Aorta (tissue), 5 donors: ENCODE results near the gene CHN2. TPM values are rescaled to one million over a fixed set of nuclear protein-coding genes. Genes with fewer than 3 reads are reported as not detected.
A peak's percentile ranks its signal among the peaks of the same experiment; 100 is the strongest.

Experiments
- ATAC-seq: fragments of 200-7000 bp; cut with Tn5 transposase; one replicate; pipeline ENCODE4 v1.9.1; 2022; ENCODE audit warnings: moderate library complexity; ENCODE audit not compliant: low FRiP score
- DNase-seq, 2 donors: peaks; one replicate each; pipeline ENCODE4 v3.0.0-alpha.2; 2020
- H3K27ac ChIP-seq, 2 donors: one replicate each; pipeline ENCODE4 v1.5.1; 2013; ENCODE audit warnings: low read length in 2 of 2, mild to moderate bottlenecking in 2 of 2, moderate library complexity in 2 of 2, control low read depth in 1 of 2, inconsistent platforms in 1 of 2, low read depth in 1 of 2
- H3K27me3 ChIP-seq, 2 donors: one replicate each; pipeline ENCODE4 v1.6.1; 2013; ENCODE audit warnings: control low read depth in 1 of 2, low read length in 1 of 2, mild to moderate bottlenecking in 1 of 2, moderate library complexity in 1 of 2; ENCODE audit not compliant: insufficient read depth in 2 of 2, control insufficient read depth in 1 of 2
- H3K36me3 ChIP-seq, 2 donors: one replicate each; pipeline ENCODE4 v1.6.1; 2013; ENCODE audit warnings: control low read depth in 1 of 2, low read length in 1 of 2, mild to moderate bottlenecking in 1 of 2; ENCODE audit not compliant: insufficient read depth in 2 of 2, control insufficient read depth in 1 of 2
- H3K4me1 ChIP-seq, 2 donors: one replicate each; pipeline ENCODE4 v1.6.1; 2013; ENCODE audit warnings: low read length in 2 of 2, control low read depth in 1 of 2, mild to moderate bottlenecking in 1 of 2, moderate library complexity in 1 of 2; ENCODE audit not compliant: insufficient read depth in 2 of 2, control insufficient read depth in 1 of 2
- H3K4me3 ChIP-seq, 2 donors: one replicate each; pipeline ENCODE4 v1.5.1; 2013; ENCODE audit warnings: low read length in 2 of 2, control low read depth in 1 of 2, mild to moderate bottlenecking in 1 of 2
- H3K9me3 ChIP-seq: one replicate; pipeline ENCODE4 v1.6.1; 2013; ENCODE audit warnings: mild to moderate bottlenecking, low read length; ENCODE audit not compliant: control insufficient read depth
- WGBS, 2 donors: extraction: QIAGEN DNeasy Blood & Tissue Kit; methylation state at CpG; one replicate each; pipeline ENCODE4 v1.1.7; 2013; 5-methylcytosine and 5-hydroxymethylcytosine counted together
- intact Hi-C, 2 donors: fragments of 100-400 bp; cut with DNase I; formaldehyde crosslinking; loops; one replicate each; pipeline versions ENCODE4 v1.14.2 to v1.15.0; 2022
- polyA plus RNA-seq, 2 donors: library from polyadenylated mRNA; stranded (reverse); fragments of 200-250 nt; gene quantifications; one replicate each; pipeline ENCODE4 v1.2.3, GENCODE V29; 2013
- total RNA-seq, 2 donors: library from RNA; stranded (reverse); fragmentation: NEBNext Ultra II Directional; extraction: Animal tissue kit (Norgen Biotek cat#: 25700); gene quantifications; one replicate each; pipeline ENCODE4 v1.2.1, GENCODE V29; 2021
- donor health status: healthy with polysubstance abuse.
- donor health status: Bipolar disorder and iron deficiency.
- donor health status: DM: no; HTN: no; CAD: no.
- donor health status: DM: no; HTN: no; CAD: no.
- donor health status: DM: yes; HTN: yes; CAD: no.

Gene CHN2
- total and polyA plus RNA-seq, 4 donors = 0.61 to 23.2 (median 14.8) TPM

DNA sequence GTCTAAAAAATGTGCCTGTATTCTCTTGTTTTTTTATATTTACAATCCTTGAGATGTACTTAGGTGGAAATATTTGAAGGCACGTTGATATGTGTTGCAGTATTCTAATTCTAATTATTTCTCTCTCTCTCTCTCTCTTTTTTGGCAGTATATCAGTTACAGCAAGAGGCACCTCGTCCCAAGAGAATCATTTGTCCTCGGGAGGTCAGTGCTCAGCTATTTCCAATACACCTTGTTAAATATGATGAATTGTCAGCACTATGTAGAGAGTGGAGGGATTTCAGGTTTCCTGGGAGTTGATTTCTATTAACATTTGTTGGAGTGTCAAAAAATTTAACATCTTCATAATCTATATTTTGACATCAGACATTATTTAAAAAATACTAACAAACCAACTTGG lies 173.2 kb downstream of the CHN2 start:
- DNase-seq (no peak), ATAC-seq (no peak)
- H3K4me1 ChIP-seq = peaks cover 2 to 5% of the 10 kb centered on the region in 2 donors
- no peak overlapping the region for H3K27ac ChIP-seq
- H3K9me3 ChIP-seq = no peaks in the 10 kb centered on the region
- no peaks in the 10 kb centered on the region for H3K27me3 ChIP-seq
- no peaks in the 10 kb centered on the region for H3K36me3 ChIP-seq
- H3K4me3 ChIP-seq = no peak overlapping the region
- intact Hi-C loops = no loop called here
- WGBS, 2 donors = 88 to 89% methylated on average over 3 of the region's 3 CpGs

DNA sequence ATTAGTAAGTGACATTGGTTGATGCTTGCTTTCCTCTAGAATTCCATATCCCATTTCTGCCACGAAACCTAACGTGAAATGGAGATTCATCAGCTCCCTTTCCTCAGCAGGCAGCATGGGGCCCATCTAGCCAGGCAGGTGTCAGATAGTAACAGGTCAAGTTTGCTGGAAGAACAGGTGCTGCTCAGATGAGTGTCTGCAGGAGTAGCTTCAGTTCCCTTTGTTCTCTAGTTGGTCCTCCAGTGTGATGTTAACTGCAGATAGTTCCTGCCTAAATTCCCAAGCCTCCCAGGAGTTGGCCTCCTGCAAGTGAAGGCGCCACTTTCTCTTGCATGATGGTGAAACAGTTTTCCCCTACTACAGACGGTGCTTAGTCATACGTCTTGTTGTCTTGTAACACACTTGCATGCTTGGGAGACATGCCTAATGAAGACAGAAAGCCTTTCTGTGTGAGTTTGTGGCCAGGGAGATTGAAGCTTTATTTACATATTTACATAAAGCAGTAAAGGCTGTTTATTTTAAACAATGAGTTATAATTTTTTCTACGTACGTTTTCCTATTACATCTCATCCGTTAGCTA lies 175.4 kb downstream of the CHN2 start:
- no peak for DNase-seq
- Histone ChIP-seq H3K4me3 (no peak overlapping the region), H3K36me3 (no peaks in the 10 kb centered on the region), H3K4me1 (peaks cover 2 to 5% of the 10 kb centered on the region in 2 donors), H3K27ac (no peak overlapping the region), H3K27me3 (no peaks in the 10 kb centered on the region), H3K9me3 (no peaks in the 10 kb centered on the region)
- no peak for ATAC-seq
- intact Hi-C loops = no loop called here
- 89 to 92% methylated on average over 8 of the region's 8 CpGs for WGBS, 2 donors

- ATAC-seq (peak; percentile 79), DNase-seq (no peak)
- H3K9me3 ChIP-seq = no peaks in the 10 kb centered on the region
- 30 to 38% methylated on average over 6 of the region's 6 CpGs for WGBS, 2 donors
- peaks cover 3 to 5% of the 10 kb centered on the region in 2 donors for H3K4me1 ChIP-seq
- no peak overlapping the region for H3K4me3 ChIP-seq
- no peak overlapping the region for H3K27ac ChIP-seq
- H3K27me3 ChIP-seq = no peaks in the 10 kb centered on the region
- H3K36me3 ChIP-seq = no peaks in the 10 kb centered on the region
- intact Hi-C loops = no loop called here
These were observed 176.1 kb downstream of the CHN2 start for GRCh38 chr7:29370531-29371314.

DNA sequence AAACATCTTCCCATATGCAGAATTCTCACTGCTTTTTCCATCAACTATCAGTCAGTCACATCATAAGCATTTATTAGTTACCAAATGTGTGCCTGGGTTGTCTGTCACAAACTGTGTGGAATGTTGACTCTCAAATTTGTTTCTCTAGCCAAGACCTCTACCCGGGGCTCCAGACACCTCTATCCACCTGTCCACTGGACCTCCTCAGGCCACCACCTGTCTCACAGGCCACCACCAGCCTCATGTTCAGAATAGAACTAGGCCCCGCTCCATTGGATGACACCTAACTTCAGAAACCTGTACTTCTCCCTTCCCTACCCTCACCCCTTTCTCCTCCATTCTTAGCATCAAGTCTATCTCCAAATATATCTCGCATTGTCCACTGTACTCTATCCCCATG lies 176.9 kb downstream of the CHN2 start:
- DNase-seq = no peak
- no peak for ATAC-seq
- peaks cover 5% of the 10 kb centered on the region in 2 donors for H3K4me1 ChIP-seq
- intact Hi-C loops = no loop called here
- H3K36me3 ChIP-seq = no peaks in the 10 kb centered on the region
- H3K27me3 ChIP-seq = no peaks in the 10 kb centered on the region
- no peak overlapping the region for H3K4me3 ChIP-seq
- 97 to 100% methylated on average over 3 of the region's 3 CpGs for WGBS, 2 donors
- no peaks in the 10 kb centered on the region for H3K9me3 ChIP-seq
- H3K27ac ChIP-seq = no peak overlapping the region

- Histone ChIP-seq H3K27ac (no peak overlapping the region), H3K36me3 (no peaks in the 10 kb centered on the region), H3K27me3 (no peaks in the 10 kb centered on the region), H3K4me1 (peaks cover 5% of the 10 kb centered on the region in 2 donors), H3K4me3 (no peak overlapping the region), H3K9me3 (no peaks in the 10 kb centered on the region)
- no peak for DNase-seq
- intact Hi-C loops = no loop called here
- 49 to 52% methylated on average over 3 of the region's 3 CpGs for WGBS, 2 donors
- ATAC-seq = no peak
These were observed 177.9 kb downstream of the CHN2 start for GRCh38 chr7:29372351-29373090.

DNA sequence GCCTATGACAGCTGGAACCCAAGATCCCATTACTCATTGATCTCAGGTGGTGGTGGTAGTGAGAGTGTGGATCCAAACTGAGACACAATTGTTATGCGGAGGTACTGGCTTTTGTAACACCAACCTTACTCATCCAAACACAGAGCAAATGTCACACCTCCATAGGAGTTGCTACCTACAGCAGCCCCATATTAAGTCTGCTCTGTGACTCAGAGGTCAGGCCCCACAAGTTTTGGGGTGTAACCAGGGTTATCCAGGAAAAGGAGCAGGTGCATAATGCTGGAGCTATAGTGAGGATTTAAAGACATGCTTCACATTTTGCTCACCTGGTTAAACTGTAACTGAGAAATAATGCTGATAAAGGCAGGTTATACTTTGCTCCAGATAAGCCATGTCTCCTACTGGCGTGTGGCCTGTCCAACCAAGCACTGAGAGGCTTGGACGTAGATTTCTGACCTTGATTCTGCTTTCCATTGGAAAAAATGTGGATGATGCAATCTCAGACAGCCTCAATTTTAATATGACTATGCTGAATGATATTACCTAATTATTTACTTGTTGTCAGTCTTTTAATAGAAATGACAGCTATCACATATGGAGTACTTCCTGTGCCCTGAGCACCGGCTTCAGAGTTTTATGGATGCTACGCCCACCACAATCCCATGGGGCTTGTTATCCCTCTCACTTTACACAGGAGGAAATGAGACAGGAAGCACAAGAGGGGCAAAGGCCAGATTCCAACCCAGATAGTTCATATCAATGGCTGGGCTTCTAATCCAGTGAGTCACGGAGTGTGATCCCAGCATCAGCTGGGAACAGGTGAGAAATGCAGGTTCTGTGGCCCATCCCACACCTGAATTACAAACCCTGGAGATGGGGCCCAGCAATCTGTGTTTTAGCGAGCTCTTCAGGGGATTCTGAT lies 181.3 kb downstream of the CHN2 start:
- DNase-seq = no peak
- ATAC-seq = no peak
- Histone ChIP-seq H3K4me1 (peaks cover 0 to 5% of the 10 kb centered on the region in 2 donors), H3K9me3 (no peaks in the 10 kb centered on the region), H3K36me3 (no peaks in the 10 kb centered on the region), H3K27ac (no peak overlapping the region), H3K4me3 (no peak overlapping the region), H3K27me3 (no peaks in the 10 kb centered on the region)
- intact Hi-C loops = no loop called here
- 85 to 87% methylated on average over 7 of the region's 7 CpGs for WGBS, 2 donors

DNA sequence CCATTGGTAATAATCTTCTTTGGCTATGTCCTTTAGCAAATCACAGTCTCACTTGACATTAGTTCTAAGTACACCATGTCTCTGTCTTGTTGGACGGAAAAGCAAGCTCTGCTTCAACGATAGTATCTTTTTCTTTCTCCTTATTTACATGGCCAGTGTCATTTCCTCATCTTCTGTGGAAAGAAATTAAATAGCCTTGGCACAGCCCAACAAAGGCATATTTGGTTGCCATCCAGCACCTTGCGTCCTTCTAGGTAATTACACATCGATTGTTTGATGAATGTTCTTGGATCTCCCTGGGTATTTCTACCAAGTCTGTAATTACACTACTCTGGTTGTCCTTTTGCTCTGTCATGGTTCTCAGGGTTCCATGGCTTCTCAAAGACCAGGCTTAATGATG lies 183.1 kb downstream of the CHN2 start:
- Histone ChIP-seq H3K36me3 (no peaks in the 10 kb centered on the region), H3K4me3 (no peak overlapping the region), H3K9me3 (no peaks in the 10 kb centered on the region), H3K4me1 (peaks cover 0 to 3% of the 10 kb centered on the region in 2 donors), H3K27me3 (no peaks in the 10 kb centered on the region), H3K27ac (no peak overlapping the region)
- ATAC-seq = no peak
- DNase-seq = no peak
- 90 to 92% methylated on average over 4 of the region's 4 CpGs for WGBS, 2 donors
- intact Hi-C loops = no loop called here

DNA sequence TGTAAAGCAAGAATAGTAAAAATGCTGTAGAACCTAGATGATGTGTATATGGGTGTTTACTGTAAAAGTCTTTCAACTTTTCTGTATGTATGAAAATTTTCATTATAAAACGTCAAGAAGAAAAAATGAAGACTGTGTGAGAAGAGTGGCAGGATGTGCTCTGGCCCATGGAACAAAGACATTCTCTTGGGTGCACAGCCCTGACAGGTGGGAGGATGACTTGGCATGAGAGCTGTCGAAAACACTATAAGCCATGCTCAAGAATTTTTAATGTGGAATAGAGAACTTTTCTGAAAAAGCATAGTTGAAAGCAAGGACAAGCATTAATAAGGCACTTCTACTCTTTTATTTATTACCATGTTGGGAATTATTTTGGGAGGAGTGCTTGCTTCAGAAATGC lies 185.0 kb downstream of the CHN2 start:
- no peaks in the 10 kb centered on the region for H3K36me3 ChIP-seq
- no peaks in the 10 kb centered on the region for H3K27me3 ChIP-seq
- no peak overlapping the region for H3K4me3 ChIP-seq
- peaks cover 0 to 3% of the 10 kb centered on the region in 2 donors for H3K4me1 ChIP-seq
- no peaks in the 10 kb centered on the region for H3K9me3 ChIP-seq
- DNase-seq = no peak
- no peak overlapping the region for H3K27ac ChIP-seq
- no peak for ATAC-seq
- 94% methylated on average over 2 of the region's 2 CpGs for WGBS, 2 donors
- intact Hi-C loops = no loop called here
